Esophagus squamous epithelium (tissue), 5 donors: ENCODE data around the gene PODNL1. TPM values are rescaled to one million over a fixed set of nuclear protein-coding genes. Genes with fewer than 3 reads are reported as not detected.

Source experiments
- DNase-seq: peaks from one replicate; lab custom pipeline; 2025; lab: John Stamatoyannopoulos, UW
- H3K27ac ChIP-seq, 4 donors: fragments of 200-600 bp; sonication (generic); one replicate each; pipeline ENCODE4 v1.5.1; 2016 to 2019; ENCODE audit warnings: mild to moderate bottlenecking in 1 of 4
- H3K27me3 ChIP-seq, 4 donors: fragments of 200-600 bp; sonication (generic); 1 replicate in 3 of 4; 2 replicates in 1 of 4; pipeline versions ENCODE4 v1.5.1 to v1.6.0; 2017 to 2021; ENCODE audit warnings: antibody characterized with exemption in 1 of 4
- H3K36me3 ChIP-seq, 3 donors: fragments of 200-600 bp; sonication (generic); one replicate each; pipeline ENCODE4 v1.5.1; 2016 to 2019
- H3K4me1 ChIP-seq, 3 donors: fragments of 200-600 bp; sonication (generic); one replicate each; pipeline ENCODE4 v1.5.1; 2017 to 2019
- H3K4me3 ChIP-seq, 4 donors: fragments of 200-600 bp; sonication (generic); 1 replicate in 3 of 4; 2 replicates in 1 of 4; pipeline ENCODE4 v1.5.1; 2016 to 2019; ENCODE audit warnings: mild to moderate bottlenecking in 2 of 4, moderate library complexity in 1 of 4
- H3K9me3 ChIP-seq, 3 donors: fragments of 200-600 bp; sonication (generic); one replicate each; pipeline ENCODE4 v1.5.1; 2016 to 2019
- POLR2A ChIP-seq, 4 donors: fragments of 450-650 bp; IDR thresholded peaks; one replicate each; pipeline ENCODE4 v1.6.1; 2017; ENCODE audit warnings: antibody characterized with exemption in 4 of 4, mild to moderate bottlenecking in 4 of 4, moderate library complexity in 3 of 4
- WGBS, 2 donors: methylation state at CpG; one replicate each; pipeline ENCODE4 v1.1.5; 2018; 5-methylcytosine and 5-hydroxymethylcytosine counted together
- intact Hi-C: fragments of 100-400 bp; cut with DNase I; formaldehyde crosslinking; loops from one replicate; pipeline ENCODE4 v1.15.0; 2022
- total RNA-seq, 4 donors: library from RNA; depleted of rRNA; stranded (reverse); fragments of >200 nt; gene quantifications; one replicate each; pipeline ENCODE4 v1.1.0, GENCODE V29; 2016
- TF ChIP-seq, protein P1 (sequence below), 6 experiments: fragments of 450-650 bp in 4 of 6; fragments of 200-600 bp in 2 of 6; sonication (generic) in 2 of 6; IDR thresholded peaks; one replicate each; pipeline ENCODE4 v1.5.1; 2016 to 2019; ENCODE audit warnings: antibody characterized with exemption in 6 of 6, mild to moderate bottlenecking in 4 of 6, moderate library complexity in 4 of 6
- donor health status: DM: yes; HTN: yes; CAD: no.

The PODNL1 gene
- total RNA-seq, 4 donors from 2014 or later, result 2.3 to 8.0 (median 3.3) TPM

DNA sequence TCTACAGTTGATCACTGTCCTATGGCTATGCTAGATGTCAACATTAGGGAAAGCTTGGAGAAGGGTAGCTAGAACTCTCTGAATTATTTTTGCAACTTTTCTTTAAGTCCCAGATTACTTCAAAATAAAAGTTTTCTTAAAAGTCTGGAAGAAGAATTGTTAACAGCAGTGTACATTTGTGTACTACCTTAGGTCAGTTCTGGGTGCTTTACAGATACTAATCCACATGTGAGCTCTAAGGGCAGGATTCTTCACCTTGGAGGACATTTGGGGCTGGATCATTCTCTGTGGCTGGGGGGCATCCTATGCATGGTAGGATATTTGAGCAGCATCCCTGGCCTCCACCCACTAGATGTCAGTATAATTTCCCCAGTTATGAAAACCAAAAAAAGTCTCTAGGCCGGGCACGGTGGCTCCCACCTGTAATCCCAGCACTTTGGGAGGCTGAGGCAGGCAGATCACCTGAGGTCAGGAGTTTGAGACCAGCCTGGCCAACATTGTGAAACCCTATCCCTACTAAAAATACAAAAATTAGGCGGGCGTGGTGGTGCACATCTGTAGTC is 35.1 kb downstream of the PODNL1 start:
- H3K4me1 ChIP-seq, result peaks cover 13 to 29% (median 15%) of the 10 kb centered on the region in 3 donors
- WGBS, 2 donors, result 65 to 81% methylated on average over 4 of the region's 4 CpGs
- no peak for DNase-seq
- H3K27ac ChIP-seq, result no peak overlapping the region
- H3K27me3 ChIP-seq, result no peaks in the 10 kb centered on the region
- intact Hi-C loops, result no loop called here
- H3K4me3 ChIP-seq, result no peak overlapping the region
- H3K36me3 ChIP-seq, result peaks cover 0 to 2% (median 0%) of the 10 kb centered on the region in 3 donors
- TF ChIP-seq POLR2A (IDR thresholded peaks at IDR 0.05), result no peak
- TF ChIP-seq, protein P1, sequence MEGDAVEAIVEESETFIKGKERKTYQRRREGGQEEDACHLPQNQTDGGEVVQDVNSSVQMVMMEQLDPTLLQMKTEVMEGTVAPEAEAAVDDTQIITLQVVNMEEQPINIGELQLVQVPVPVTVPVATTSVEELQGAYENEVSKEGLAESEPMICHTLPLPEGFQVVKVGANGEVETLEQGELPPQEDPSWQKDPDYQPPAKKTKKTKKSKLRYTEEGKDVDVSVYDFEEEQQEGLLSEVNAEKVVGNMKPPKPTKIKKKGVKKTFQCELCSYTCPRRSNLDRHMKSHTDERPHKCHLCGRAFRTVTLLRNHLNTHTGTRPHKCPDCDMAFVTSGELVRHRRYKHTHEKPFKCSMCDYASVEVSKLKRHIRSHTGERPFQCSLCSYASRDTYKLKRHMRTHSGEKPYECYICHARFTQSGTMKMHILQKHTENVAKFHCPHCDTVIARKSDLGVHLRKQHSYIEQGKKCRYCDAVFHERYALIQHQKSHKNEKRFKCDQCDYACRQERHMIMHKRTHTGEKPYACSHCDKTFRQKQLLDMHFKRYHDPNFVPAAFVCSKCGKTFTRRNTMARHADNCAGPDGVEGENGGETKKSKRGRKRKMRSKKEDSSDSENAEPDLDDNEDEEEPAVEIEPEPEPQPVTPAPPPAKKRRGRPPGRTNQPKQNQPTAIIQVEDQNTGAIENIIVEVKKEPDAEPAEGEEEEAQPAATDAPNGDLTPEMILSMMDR (IDR thresholded peaks at IDR 0.05), result peak in 1 of 6 experiments; percentile 25
- no peaks in the 10 kb centered on the region for H3K9me3 ChIP-seq

DNA sequence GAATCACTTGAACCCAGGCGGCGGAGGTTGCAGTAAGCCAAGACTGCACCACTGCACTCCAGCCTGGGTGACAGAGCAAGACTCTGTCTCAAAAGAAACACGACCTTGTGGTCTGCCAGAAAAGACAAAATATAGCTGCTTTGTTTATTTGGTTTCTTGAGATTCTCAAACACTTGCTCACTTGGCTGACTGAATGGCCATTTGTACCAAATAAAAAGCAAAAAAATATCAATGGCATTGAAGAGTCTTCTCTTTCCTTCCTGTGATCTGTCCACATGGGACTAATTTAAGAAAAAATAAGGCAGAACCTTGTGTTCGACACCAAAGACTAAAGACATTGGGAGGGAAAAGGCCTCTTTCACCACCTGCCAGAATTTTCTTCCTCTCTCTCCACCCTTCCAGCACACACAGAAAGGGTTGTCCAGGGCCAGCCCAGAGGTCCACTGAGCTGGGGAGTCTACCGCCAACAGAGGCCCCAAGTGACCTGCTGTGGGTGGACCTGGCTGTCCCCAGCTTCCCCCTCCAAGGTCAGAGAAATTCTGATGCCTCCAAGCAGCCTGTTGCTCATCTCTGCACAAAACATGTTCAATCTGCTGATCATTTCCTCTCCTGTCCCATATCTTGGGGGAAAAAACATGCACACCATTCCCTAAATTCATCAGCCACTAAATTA is 38.2 kb downstream of the PODNL1 start:
- intact Hi-C loops, result no loop called here
- no peak overlapping the region for H3K4me3 ChIP-seq
- no peak for TF ChIP-seq POLR2A (IDR thresholded peaks at IDR 0.05)
- TF ChIP-seq, protein P1 (IDR thresholded peaks at IDR 0.05), result no peak
- no peaks in the 10 kb centered on the region for H3K36me3 ChIP-seq
- H3K4me1 ChIP-seq, result peaks cover 0 to 1% (median 0%) of the 10 kb centered on the region in 3 donors
- H3K27me3 ChIP-seq, result no peaks in the 10 kb centered on the region
- WGBS, 2 donors, result 60 to 66% methylated on average over 5 of the region's 5 CpGs
- DNase-seq, result no peak
- H3K9me3 ChIP-seq, result no peaks in the 10 kb centered on the region
- no peak overlapping the region for H3K27ac ChIP-seq

GRCh38 chr19:13899393-13899792 is 38.8 kb downstream of the PODNL1 start:
- Histone ChIP-seq H3K4me3 (no peak overlapping the region), H3K27ac (no peak overlapping the region), H3K36me3 (no peaks in the 10 kb centered on the region), H3K27me3 (no peaks in the 10 kb centered on the region), H3K4me1 (no peaks in the 10 kb centered on the region), H3K9me3 (no peaks in the 10 kb centered on the region)
- intact Hi-C loops, result no loop called here
- no peak for DNase-seq
- WGBS, 2 donors, result 72% methylated on average over 7 to 8 of the region's 10 CpGs
- TF ChIP-seq, protein P1 (IDR thresholded peaks at IDR 0.05), result no peak
- TF ChIP-seq POLR2A (IDR thresholded peaks at IDR 0.05), result no peak

DNA sequence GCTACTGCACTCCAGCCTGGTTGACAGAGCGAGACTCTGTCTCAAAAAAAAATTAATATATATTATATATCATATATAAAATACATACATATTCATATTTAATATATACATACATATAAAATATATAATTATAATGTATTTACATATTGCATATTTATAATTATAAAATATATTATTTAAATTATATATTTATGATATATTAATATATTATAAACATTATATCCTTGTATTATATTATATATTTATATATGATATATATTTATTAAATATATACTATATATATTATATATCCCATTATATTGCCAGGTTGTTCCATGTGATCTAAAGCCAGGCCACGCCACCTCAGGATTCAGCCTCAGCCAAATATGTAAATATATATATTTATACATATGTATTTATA is 42.0 kb downstream of the PODNL1 start:
- H3K4me1 ChIP-seq, result no peaks in the 10 kb centered on the region
- H3K27ac ChIP-seq, result no peak overlapping the region
- H3K9me3 ChIP-seq, result no peaks in the 10 kb centered on the region
- TF ChIP-seq, protein P1 (IDR thresholded peaks at IDR 0.05), result no peak
- no peak for TF ChIP-seq POLR2A (IDR thresholded peaks at IDR 0.05)
- no peak overlapping the region for H3K4me3 ChIP-seq
- 92 to 99% methylated on average over 2 of the region's 2 CpGs for WGBS, 2 donors
- H3K36me3 ChIP-seq, result peaks cover 0 to 9% (median 0%) of the 10 kb centered on the region in 3 donors
- H3K27me3 ChIP-seq, result no peaks in the 10 kb centered on the region
- intact Hi-C loops, result no loop called here
- no peak for DNase-seq

DNA sequence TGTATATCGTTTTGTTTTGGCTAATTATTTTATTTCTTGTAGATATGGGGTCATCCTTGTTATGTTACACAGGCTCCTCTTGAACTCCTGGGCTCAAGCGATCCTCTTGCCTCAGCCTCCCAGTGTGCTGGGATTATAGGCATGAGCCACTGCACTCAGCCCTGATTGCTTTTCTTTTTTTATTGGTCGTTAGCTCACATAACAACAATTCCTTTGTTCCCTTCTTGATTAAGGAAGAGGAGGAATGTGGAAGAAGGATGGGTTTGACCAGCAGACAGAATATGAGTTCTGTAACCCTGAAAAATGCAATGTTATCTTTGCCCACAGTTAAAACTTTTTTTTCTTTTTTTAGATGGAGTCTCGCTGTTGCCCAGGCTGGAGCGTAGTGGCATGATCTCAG is 43.7 kb downstream of the PODNL1 start:
- TF ChIP-seq, protein P1 (IDR thresholded peaks at IDR 0.05), result no peak
- intact Hi-C loops, result no loop called here
- Histone ChIP-seq H3K27ac (no peak overlapping the region), H3K4me1 (no peaks in the 10 kb centered on the region), H3K27me3 (no peaks in the 10 kb centered on the region), H3K36me3 (peaks cover 0 to 9% (median 0%) of the 10 kb centered on the region in 3 donors), H3K4me3 (no peak overlapping the region), H3K9me3 (no peaks in the 10 kb centered on the region)
- WGBS, 2 donors, result 81 to 87% methylated on average over 5 of the region's 5 CpGs
- no peak for DNase-seq
